GM23338 (cell line): ENCODE data around the gene CCDC28B. TPM values are rescaled to one million over a fixed set of nuclear protein-coding genes. Genes with fewer than 3 reads are reported as not detected.

Experiments
- ATAC-seq: fragments of 200-7000 bp; cut with Tn5 transposase; 3 replicates; pipeline ENCODE4 v1.9.1; 2020
- DNase-seq: peaks from one replicate; pipeline ENCODE4 v3.0.0-alpha.2; 2015; ENCODE audit warnings: low spot score
- H2AFZ ChIP-seq: fragments of 200-600 bp; sonication (generic); 2 replicates; pipeline ENCODE4 v1.8.0; 2016; ENCODE audit warnings: antibody characterized with exemption, mild to moderate bottlenecking, moderate library complexity
- H3F3A ChIP-seq: fragments of 200-600 bp; sonication (generic); replicated peaks from 2 replicates; pipeline ENCODE4 v1.8.0; 2017; ENCODE audit warnings: antibody characterized with exemption, mixed run types, low read depth
- H3K27ac ChIP-seq: fragments of 200-600 bp; sonication (generic); 2 replicates; pipeline ENCODE4 v1.6.1; 2016; ENCODE audit warnings: low read depth
- H3K27me3 ChIP-seq: fragments of 200-600 bp; sonication (generic); 2 replicates; pipeline ENCODE4 v1.8.0; 2016; ENCODE audit warnings: mild to moderate bottlenecking, mixed run types, moderate library complexity; ENCODE audit not compliant: insufficient read depth
- H3K36me3 ChIP-seq: fragments of 200-600 bp; sonication (generic); 2 replicates; pipeline ENCODE4 v1.8.0; 2016; ENCODE audit warnings: mild to moderate bottlenecking; ENCODE audit not compliant: insufficient read depth
- H3K4me1 ChIP-seq: fragments of 200-600 bp; sonication (generic); 2 replicates; pipeline ENCODE4 v1.8.0; 2016; ENCODE audit warnings: mild to moderate bottlenecking, moderate library complexity; ENCODE audit not compliant: insufficient read depth
- H3K4me2 ChIP-seq: fragments of 200-600 bp; sonication (generic); 2 replicates; pipeline ENCODE4 v1.7.1; 2017; ENCODE audit warnings: mixed run types
- H3K4me3 ChIP-seq: fragments of 200-600 bp; sonication (generic); 2 replicates; pipeline ENCODE4 v1.6.1; 2016; ENCODE audit warnings: mixed run types
- H3K79me2 ChIP-seq: fragments of 200-600 bp; sonication (generic); replicated peaks from 2 replicates; pipeline ENCODE4 v1.8.0; 2017; ENCODE audit warnings: mild to moderate bottlenecking; ENCODE audit not compliant: insufficient read depth
- H3K9me2 ChIP-seq: fragments of 200-600 bp; sonication (generic); 2 replicates; pipeline ENCODE4 v1.8.0; 2017; ENCODE audit not compliant: insufficient read depth
- H4K20me1 ChIP-seq: fragments of 200-600 bp; sonication (generic); replicated peaks from 2 replicates; pipeline ENCODE4 v1.8.0; 2017; ENCODE audit warnings: mild to moderate bottlenecking; ENCODE audit not compliant: insufficient read depth
- H3K27ac Mint-ChIP-seq: 2 replicates; pipeline ENCODE4 v1.8.0; 2020; ENCODE audit warnings: inconsistent platforms, mild to moderate bottlenecking, moderate library complexity, mixed read lengths
- H3K27me3 Mint-ChIP-seq: 3 replicates; pipeline ENCODE4 v1.8.0; 2022; ENCODE audit warnings: low read depth, mild to moderate bottlenecking, moderate library complexity, mixed read lengths, inconsistent platforms; ENCODE audit not compliant: insufficient read depth, poor library complexity
- H3K36me3 Mint-ChIP-seq: 3 replicates; pipeline ENCODE4 v1.8.0; 2021; ENCODE audit warnings: low read depth, mild to moderate bottlenecking, inconsistent platforms, moderate library complexity, mixed read lengths
- H3K4me1 Mint-ChIP-seq: 3 replicates; pipeline ENCODE4 v1.8.0; 2020; ENCODE audit warnings: mild to moderate bottlenecking, inconsistent platforms, mixed read lengths
- H3K4me3 Mint-ChIP-seq: 3 replicates; pipeline ENCODE4 v1.8.0; 2021; ENCODE audit warnings: moderate library complexity, mild to moderate bottlenecking, inconsistent platforms, mixed read lengths
- H3K9me3 Mint-ChIP-seq: 3 replicates; pipeline ENCODE4 v1.8.0; 2020; ENCODE audit warnings: moderate library complexity, mild to moderate bottlenecking, inconsistent platforms, mixed read lengths
- CREB1 ChIP-seq: fragments of 250-450 bp; sonication (Bioruptor Pico); IDR thresholded peaks from 2 replicates; pipeline ENCODE4 v1.5.0; 2020; ENCODE audit warnings: low read depth, mild to moderate bottlenecking, moderate library complexity
- CTCF ChIP-seq, 2 experiments: fragments of 200-600 bp in 1 of 2; sonication (generic) in 1 of 2; conservative IDR thresholded peaks; 2 replicates each; pipeline versions ENCODE4 v1.5.1 to v1.6.1; 2016 to 2017; ENCODE audit warnings: antibody characterized with exemption in 2 of 2, low read depth in 2 of 2, mild to moderate bottlenecking in 2 of 2, moderate library complexity in 1 of 2
- ETS1 ChIP-seq: IDR thresholded peaks from 2 replicates; pipeline ENCODE4 v1.6.1; 2016; ENCODE audit warnings: antibody characterized with exemption
- EZH2 ChIP-seq: fragments of 200-600 bp; sonication (generic); IDR thresholded peaks from one replicate; pipeline ENCODE4 v1.8.0; 2017; ENCODE audit warnings: antibody characterized with exemption, mild to moderate bottlenecking, low read depth; ENCODE audit not compliant: unreplicated experiment
- EZH2phosphoT487 ChIP-seq: fragments of 200-600 bp; sonication (generic); IDR thresholded peaks from one replicate; pipeline ENCODE4 v1.8.1; 2018; ENCODE audit warnings: antibody characterized with exemption; ENCODE audit not compliant: unreplicated experiment
- JUNB ChIP-seq: IDR thresholded peaks from one replicate; pipeline ENCODE4 v1.6.1; 2016; ENCODE audit warnings: antibody characterized with exemption; ENCODE audit not compliant: unreplicated experiment
- POLR2AphosphoS5 ChIP-seq: IDR thresholded peaks from 2 replicates; pipeline ENCODE4 v1.6.1; 2016; ENCODE audit warnings: antibody characterized with exemption, low read depth
- REST ChIP-seq: IDR thresholded peaks from one replicate; pipeline ENCODE4 v1.6.1; 2018; ENCODE audit warnings: antibody characterized with exemption; ENCODE audit not compliant: unreplicated experiment
- STAT1 ChIP-seq: IDR thresholded peaks from one replicate; pipeline ENCODE4 v1.6.1; 2016; ENCODE audit warnings: antibody characterized with exemption; ENCODE audit not compliant: unreplicated experiment
- ZNF114 ChIP-seq: fragments of 250-450 bp; sonication (Bioruptor Pico); IDR thresholded peaks from 2 replicates; pipeline ENCODE4 v1.5.0; 2020; ENCODE audit warnings: mild to moderate bottlenecking, moderate library complexity
- ZNF331 ChIP-seq: fragments of 250-450 bp; sonication (Bioruptor Pico); IDR thresholded peaks from 2 replicates; pipeline ENCODE4 v1.5.0; 2020; ENCODE audit warnings: low read depth, mild to moderate bottlenecking, moderate library complexity
- polyA plus RNA-seq: library from polyadenylated mRNA; unstranded; fragments of >200 nt; fragmentation: Nextera tagmentation; extraction: Ambion mirVana; gene quantifications from 2 replicates; pipeline ENCODE4 v1.2.1, GENCODE V29; 2016
- total RNA-seq: library from RNA; depleted of rRNA; stranded (reverse); fragments of >200 nt; shearing (Covaris generic); gene quantifications from 2 replicates; pipeline ENCODE4 v1.2.3, GENCODE V29; 2014

CCDC28B gene
- total and polyA plus RNA-seq, 2 experiments from 2014 or later: 8.7 to 35.2 TPM

- peaks cover 30% of the 10 kb centered on the region for H3K4me1 ChIP-seq
- H3K36me3 Mint-ChIP-seq: peaks cover 50% of the 10 kb centered on the region
- H3K4me1 Mint-ChIP-seq: peaks cover 38% of the 10 kb centered on the region
- peaks cover 29% of the 10 kb centered on the region for H3F3A ChIP-seq
- peak overlapping the region; percentile 95 for H3K4me3 Mint-ChIP-seq
- H4K20me1 ChIP-seq: peaks cover 28% of the 10 kb centered on the region
- peak overlapping the region; percentile 93 for H3K4me3 ChIP-seq
- H3K27ac Mint-ChIP-seq: peak overlapping the region; percentile 95
- peak overlapping the region; percentile 81; the same call in 1 of the 2 replicates for H2AFZ ChIP-seq
- TF ChIP-seq STAT1 (no peak), EZH2phosphoT487 (no peak), ETS1 (no peak), ZNF331 (CRISPR knock-in tag) (no peak), CTCF (conservative IDR thresholded peaks at IDR 0.05; ENCODE audit: low read depth in 2 of 2) (no peak), CREB1 (no peak), ZNF114 (CRISPR knock-in tag) (no peak), REST (no peak), JUNB (no peak), POLR2AphosphoS5 (no peak), EZH2 (no peak)
- H3K27ac ChIP-seq: peak overlapping the region; percentile 96
- peaks cover 23% of the 10 kb centered on the region for H3K36me3 ChIP-seq
- H3K9me3 Mint-ChIP-seq: no peaks in the 10 kb centered on the region
- no peaks in the 10 kb centered on the region for H3K9me2 ChIP-seq
- H3K27me3 ChIP-seq: no peaks in the 10 kb centered on the region
- DNase-seq: peak; percentile 70
- peak; percentile 55 for ATAC-seq
- peaks cover 14% of the 10 kb centered on the region for H3K27me3 Mint-ChIP-seq
- peaks cover 47% of the 10 kb centered on the region for H3K79me2 ChIP-seq
- peak overlapping the region; percentile 97 for H3K4me2 ChIP-seq
Observed at GRCh38 chr1:32180186-32181060, 20.0 kb upstream of the CCDC28B start.
